K562 (cell line): Measurements from ENCODE around the gene FGG.

Experiments used
- CHD4 ChIP-seq: fragments of 200-600 bp; sonication (generic); IDR thresholded peaks from 3 replicates; pipeline ENCODE4 v1.6.1; 2012; ENCODE audit warnings: low read depth, mild to moderate bottlenecking, mixed read lengths, low read length, inconsistent platforms; ENCODE audit not compliant: insufficient read depth, insufficient replicate concordance, poor library complexity, severe bottlenecking
- CTCF ChIP-seq, 3 experiments: IDR thresholded peaks in 2 of 3; conservative IDR thresholded peaks in 1 of 3; 2 replicates each; pipeline ENCODE4 v1.5.1; 2011 to 2012; ENCODE audit warnings: low read length in 3 of 3, mild to moderate bottlenecking in 3 of 3, control low read depth in 2 of 3, improper control_type of control experiment in 1 of 3, inconsistent platforms in 1 of 3, low read depth in 1 of 3, mixed read lengths in 1 of 3, moderate library complexity in 1 of 3; ENCODE audit not compliant: insufficient read depth in 2 of 3
- CUX1 ChIP-seq: fragments of 200-800 bp; sonication (Bioruptor generic); IDR thresholded peaks from 2 replicates; pipeline ENCODE4 v1.6.1; 2016; ENCODE audit warnings: missing genetic modification characterization, missing compliant biosample characterization
- NFE2L1 ChIP-seq: fragments of 450-650 bp; IDR thresholded peaks from 2 replicates; pipeline ENCODE4 v1.6.1; 2016; ENCODE audit warnings: missing genetic modification characterization, low read depth, mild to moderate bottlenecking, missing compliant biosample characterization, moderate library complexity, borderline replicate concordance
- TSC22D4 ChIP-seq: fragments of 450-650 bp; IDR thresholded peaks from 2 replicates; pipeline ENCODE4 v1.6.1; 2016; ENCODE audit warnings: missing genetic modification characterization, missing biosample characterization, control low read depth

- TF ChIP-seq TSC22D4 (no peak), CHD4 (no peak), CUX1 (CRISPR knock-in tag) (no peak), NFE2L1 (tag) (no peak), CTCF (IDR thresholded peaks at IDR 0.05 in 2 of 3, conservative IDR thresholded peaks at IDR 0.05 in 1 of 3; ENCODE audit: insufficient read depth in 2 of 3, low read depth in 1 of 3, low read length in 3 of 3) (no peak)
Measured at GRCh38 chr4:154615211-154615610, 2.8 kb upstream of the FGG start.
